SH-SY5Y (cell line): ENCODE results near the gene SNX19.

ENCODE experiments used
- GATA2 ChIP-seq: IDR thresholded peaks from 2 replicates; pipeline ENCODE4 v1.6.1; 2011; ENCODE audit warnings: mild to moderate bottlenecking, low read depth, low read length
- GATA3 ChIP-seq: IDR thresholded peaks from 2 replicates; pipeline ENCODE4 v1.6.1; 2011; ENCODE audit warnings: low read depth, mild to moderate bottlenecking, low read length, moderate library complexity

SNX19 gene

GRCh38 chr11:130829920-130830511, 86.3 kb downstream of the SNX19 start:
- no peak for TF ChIP-seq GATA2
- TF ChIP-seq GATA3, result no peak

- TF ChIP-seq GATA3 (no peak), GATA2 (no peak)
These were observed 87.5 kb downstream of the SNX19 start for GRCh38 chr11:130828741-130829140.

GRCh38 chr11:130827451-130828377, 88.6 kb downstream of the SNX19 start:
- TF ChIP-seq GATA2 (no peak), GATA3 (no peak)

- TF ChIP-seq GATA3 (no peak), GATA2 (no peak)
These were observed 89.7 kb downstream of the SNX19 start for GRCh38 chr11:130826572-130826971.

GRCh38 chr11:130825983-130826382, 90.3 kb downstream of the SNX19 start:
- TF ChIP-seq GATA3, result no peak
- no peak for TF ChIP-seq GATA2

- TF ChIP-seq GATA2 (no peak), GATA3 (no peak)
These were observed 90.7 kb downstream of the SNX19 start for GRCh38 chr11:130825561-130825960.
